ENCODE measurements around the gene CDCA8.

Gene CDCA8

GRCh38 chr1:37714689-37715088 lies 22.4 kb downstream of the CDCA8 start:
- DNase-seq (ENCODE audit: low read depth in 2 of 2, low spot score in 1 of 2) = no peak

- no peak for DNase-seq (ENCODE audit: low read depth in 2 of 2, low spot score in 1 of 2)
These were observed 24.0 kb downstream of the CDCA8 start for GRCh38 chr1:37716321-37716720.

GRCh38 chr1:37717631-37718030 lies 25.3 kb downstream of the CDCA8 start:
- DNase-seq (ENCODE audit: low read depth in 2 of 2, low spot score in 1 of 2) = no peak

- no peak for DNase-seq (ENCODE audit: low read depth in 2 of 2, low spot score in 1 of 2)
These were observed 26.0 kb downstream of the CDCA8 start for GRCh38 chr1:37718181-37718900.

- DNase-seq (ENCODE audit: low read depth in 2 of 2, low spot score in 1 of 2) = no peak
These were observed 26.7 kb downstream of the CDCA8 start for GRCh38 chr1:37718901-37719571.

- no peak for DNase-seq (ENCODE audit: low read depth in 2 of 2, low spot score in 1 of 2)
These were observed 27.4 kb downstream of the CDCA8 start for GRCh38 chr1:37719572-37720195.

GRCh38 chr1:37720231-37721130 lies 28.2 kb downstream of the CDCA8 start:
- DNase-seq (ENCODE audit: low read depth in 2 of 2, low spot score in 1 of 2) = no peak

GRCh38 chr1:37721565-37721964 lies 29.2 kb downstream of the CDCA8 start:
- DNase-seq (ENCODE audit: low read depth in 2 of 2, low spot score in 1 of 2) = no peak

GRCh38 chr1:37722181-37723071 lies 30.1 kb downstream of the CDCA8 start:
- no peak for DNase-seq (ENCODE audit: low read depth in 2 of 2, low spot score in 1 of 2)

- no peak for DNase-seq (ENCODE audit: low read depth in 2 of 2, low spot score in 1 of 2)
These were observed 30.7 kb downstream of the CDCA8 start for GRCh38 chr1:37723072-37723389.

- no peak for DNase-seq (ENCODE audit: low read depth in 2 of 2, low spot score in 1 of 2)
These were observed 31.2 kb downstream of the CDCA8 start for GRCh38 chr1:37723390-37724078.

GRCh38 chr1:37724575-37724974 lies 32.3 kb downstream of the CDCA8 start:
- DNase-seq (ENCODE audit: low read depth in 2 of 2, low spot score in 1 of 2) = no peak

GRCh38 chr1:37725851-37726613 lies 33.7 kb downstream of the CDCA8 start:
- DNase-seq (ENCODE audit: low read depth in 2 of 2, low spot score in 1 of 2) = no peak

- DNase-seq (ENCODE audit: low read depth in 2 of 2, low spot score in 1 of 2) = no peak
These were observed 34.7 kb downstream of the CDCA8 start for GRCh38 chr1:37726751-37727585.

GRCh38 chr1:37728416-37728815 lies 36.1 kb downstream of the CDCA8 start:
- DNase-seq (ENCODE audit: low read depth in 2 of 2, low spot score in 1 of 2) = no peak

GRCh38 chr1:37730376-37730775 lies 38.1 kb downstream of the CDCA8 start:
- no peak for DNase-seq (ENCODE audit: low read depth in 2 of 2, low spot score in 1 of 2)

GRCh38 chr1:37731312-37732019 lies 39.1 kb downstream of the CDCA8 start:
- no peak for DNase-seq (ENCODE audit: low read depth in 2 of 2, low spot score in 1 of 2)
